ENCODE data around the gene SCN10A. TPM values are rescaled to one million over a fixed set of nuclear protein-coding genes. Genes with fewer than 3 reads are reported as not detected.

Gene SCN10A
- total RNA-seq, 1 experiment from 2014 or later, result not detected

DNA sequence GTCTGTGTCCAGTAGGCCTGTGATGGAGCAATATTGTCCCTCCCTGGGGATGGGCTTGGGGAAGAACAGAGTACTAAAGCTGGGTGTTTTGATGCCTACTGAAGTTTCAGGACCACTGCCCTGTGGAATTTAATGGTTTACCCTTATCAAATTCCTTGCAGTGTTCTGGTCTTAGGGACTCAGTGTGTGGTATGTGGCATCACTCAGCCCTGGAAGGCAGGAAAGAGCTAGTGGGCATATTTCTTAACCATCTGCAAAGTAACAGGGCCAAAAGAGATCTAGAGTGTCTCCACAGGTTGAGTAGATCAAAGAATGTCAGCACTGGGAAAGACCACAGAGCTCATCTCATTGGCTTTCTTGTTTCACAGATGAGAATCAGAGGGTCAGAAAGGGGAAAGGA lies 11.8 kb upstream of the SCN10A start:
- no peak overlapping the region for H3K4me3 Mint-ChIP-seq (ENCODE audit: low read depth, unreplicated experiment)
- H3K9me3 Mint-ChIP-seq (ENCODE audit: low read depth, unreplicated experiment), result no peaks in the 10 kb centered on the region
- no peak overlapping the region for H3K27ac Mint-ChIP-seq (ENCODE audit: unreplicated experiment)
- DNase-seq, result no peak
- CTCF ChIA-PET, result interaction anchor here (1.3 kb wide), 1 partner anchor 16 kb away, joined by 3 read pairs; no protein-coding TSS in a partner anchor
- peaks cover 8% of the 10 kb centered on the region for H3K4me1 Mint-ChIP-seq (ENCODE audit: low read depth, unreplicated experiment)
- no TSS peak for BruUV-seq (replicated peaks)
- no peak for TF ChIP-seq CTCF (IDR thresholded peaks at IDR 0.05; ENCODE audit: unreplicated experiment)
- intact Hi-C loops (cut with micrococcal nuclease; ENCODE audit: unreplicated experiment), result no loop called here
- H3K27me3 Mint-ChIP-seq (ENCODE audit: unreplicated experiment), result no peaks in the 10 kb centered on the region
- H3K36me3 Mint-ChIP-seq (ENCODE audit: insufficient read depth, unreplicated experiment), result no peaks in the 10 kb centered on the region

- intact Hi-C loops (cut with micrococcal nuclease; ENCODE audit: unreplicated experiment), result no loop called here
- peaks cover 12% of the 10 kb centered on the region for H3K4me1 Mint-ChIP-seq (ENCODE audit: low read depth, unreplicated experiment)
- CTCF ChIA-PET, result no interaction called here
- H3K27me3 Mint-ChIP-seq (ENCODE audit: unreplicated experiment), result no peaks in the 10 kb centered on the region
- TF ChIP-seq CTCF (IDR thresholded peaks at IDR 0.05; ENCODE audit: unreplicated experiment), result no peak
- H3K4me3 Mint-ChIP-seq (ENCODE audit: low read depth, unreplicated experiment), result no peak overlapping the region
- H3K27ac Mint-ChIP-seq (ENCODE audit: unreplicated experiment), result no peak overlapping the region
- no peak for DNase-seq
- H3K36me3 Mint-ChIP-seq (ENCODE audit: insufficient read depth, unreplicated experiment), result no peaks in the 10 kb centered on the region
- BruUV-seq (replicated peaks), result no TSS peak
- H3K9me3 Mint-ChIP-seq (ENCODE audit: low read depth, unreplicated experiment), result peaks cover 2% of the 10 kb centered on the region
These were observed 10.0 kb upstream of the SCN10A start for GRCh38 chr3:38826001-38826400.

DNA sequence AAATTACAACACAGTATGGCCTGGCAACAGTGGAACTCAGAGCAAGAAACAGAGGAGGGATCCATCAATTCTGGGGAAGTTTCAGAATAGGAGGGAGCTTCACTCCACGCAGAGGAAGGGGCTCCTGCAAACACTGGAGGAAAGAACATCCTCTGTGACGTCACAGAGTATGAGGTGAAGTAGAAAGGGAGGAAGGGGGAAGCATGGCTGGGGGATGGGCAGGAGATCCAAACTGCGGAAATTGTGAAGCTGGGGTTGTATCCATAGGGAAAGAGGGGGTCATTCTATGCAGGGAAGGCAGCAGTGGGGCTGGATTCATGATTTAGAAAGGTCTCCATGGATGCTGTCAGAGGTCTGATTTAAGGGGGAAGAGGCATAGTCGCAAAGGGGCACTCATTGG lies 8.3 kb upstream of the SCN10A start:
- Mint-ChIP-seq H3K36me3 (ENCODE audit: insufficient read depth, unreplicated experiment) (no peaks in the 10 kb centered on the region), H3K4me1 (ENCODE audit: low read depth, unreplicated experiment) (peaks cover 12% of the 10 kb centered on the region), H3K27me3 (ENCODE audit: unreplicated experiment) (no peaks in the 10 kb centered on the region), H3K27ac (ENCODE audit: unreplicated experiment) (no peak overlapping the region), H3K4me3 (ENCODE audit: low read depth, unreplicated experiment) (no peak overlapping the region), H3K9me3 (ENCODE audit: low read depth, unreplicated experiment) (peaks cover 2% of the 10 kb centered on the region)
- CTCF ChIA-PET, result no interaction called here
- DNase-seq, result no peak
- intact Hi-C loops (cut with micrococcal nuclease; ENCODE audit: unreplicated experiment), result no loop called here
- no peak for TF ChIP-seq CTCF (IDR thresholded peaks at IDR 0.05; ENCODE audit: unreplicated experiment)
- no TSS peak for BruUV-seq (replicated peaks)

DNA sequence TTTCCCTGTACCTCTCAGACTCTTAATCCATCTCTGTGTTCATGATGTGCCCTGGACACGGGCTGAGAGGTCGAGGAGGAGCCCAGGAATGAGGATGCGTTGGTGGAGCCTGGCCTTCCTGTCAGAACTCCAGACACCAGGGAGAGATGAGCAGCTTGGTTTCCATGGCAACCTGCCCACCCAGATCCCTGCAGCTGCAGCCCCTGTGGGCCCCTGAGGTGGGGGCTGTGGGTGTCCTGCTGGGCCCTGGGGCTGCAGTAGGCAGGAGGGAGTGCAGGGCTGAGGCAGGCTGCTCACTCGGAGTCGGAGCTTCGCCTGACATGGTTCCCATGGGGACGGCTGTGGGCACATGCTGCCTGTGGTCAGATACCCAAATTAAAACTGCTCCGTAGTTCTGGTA lies 7.7 kb upstream of the SCN10A start:
- no peak for DNase-seq
- H3K27me3 Mint-ChIP-seq (ENCODE audit: unreplicated experiment), result no peaks in the 10 kb centered on the region
- H3K27ac Mint-ChIP-seq (ENCODE audit: unreplicated experiment), result no peak overlapping the region
- H3K9me3 Mint-ChIP-seq (ENCODE audit: low read depth, unreplicated experiment), result peaks cover 2% of the 10 kb centered on the region
- H3K4me3 Mint-ChIP-seq (ENCODE audit: low read depth, unreplicated experiment), result no peak overlapping the region
- TF ChIP-seq CTCF (IDR thresholded peaks at IDR 0.05; ENCODE audit: unreplicated experiment), result no peak
- CTCF ChIA-PET, result no interaction called here
- no peaks in the 10 kb centered on the region for H3K36me3 Mint-ChIP-seq (ENCODE audit: insufficient read depth, unreplicated experiment)
- intact Hi-C loops (cut with micrococcal nuclease; ENCODE audit: unreplicated experiment), result no loop called here
- peaks cover 12% of the 10 kb centered on the region for H3K4me1 Mint-ChIP-seq (ENCODE audit: low read depth, unreplicated experiment)
- no TSS peak for BruUV-seq (replicated peaks)

Measured in Calu3 (cell line).